HEK293 (cell line): ENCODE measurements around the gene MYL6B.

Source experiments
- CTCF ChIA-PET: fragments of 350-600 bp; formaldehyde crosslinking; extraction: SDS; loops from one replicate; lab custom pipeline; 2021; ENCODE audit warnings: antibody characterized with exemption; lab: Yijun Ruan, JAX
- POLR2A ChIA-PET: fragments of 300-600 bp; formaldehyde crosslinking; extraction: SDS; loops from one replicate; lab custom pipeline; 2020; ENCODE audit warnings: antibody characterized with exemption, inconsistent platforms; lab: Yijun Ruan, JAX
- H3K27ac ChIP-seq: fragments of 200-500 bp; sonication (Bioruptor generic); 2 replicates; pipeline ENCODE4 v1.5.1; 2014; ENCODE audit warnings: low read depth, low read length, control low read depth, inconsistent platforms; ENCODE audit errors: extremely low read depth
- H3K36me3 ChIP-seq, 2 experiments: fragments of 200-500 bp in 1 of 2; sonication (Bioruptor generic) in 1 of 2; 1 replicate in 1 of 2; 2 replicates in 1 of 2; pipeline ENCODE4 v1.5.1; 2014 to 2017; ENCODE audit warnings: inconsistent platforms in 2 of 2, low read length in 2 of 2; ENCODE audit not compliant: control insufficient read depth in 2 of 2, insufficient read depth in 1 of 2
- H3K4me1 ChIP-seq: fragments of 200-500 bp; sonication (Bioruptor generic); 2 replicates; pipeline ENCODE4 v1.5.1; 2014; ENCODE audit warnings: mild to moderate bottlenecking, low read length, inconsistent platforms; ENCODE audit not compliant: control insufficient read depth, insufficient read depth
- H3K4me3 ChIP-seq: 2 replicates; pipeline ENCODE4 v1.5.1; 2011; ENCODE audit warnings: low read depth, mild to moderate bottlenecking, control low read depth, low read length, moderate library complexity
- H3K9me3 ChIP-seq: fragments of 200-500 bp; sonication (Bioruptor generic); 2 replicates; pipeline ENCODE4 v1.5.1; 2014; ENCODE audit warnings: low read depth, low read length, inconsistent platforms; ENCODE audit not compliant: control insufficient read depth, insufficient read depth
- GLIS2 ChIP-seq: fragments of 450-650 bp; formaldehyde crosslinking; IDR thresholded peaks from 2 replicates; pipeline ENCODE4 v1.5.1; 2016; ENCODE audit warnings: missing biosample characterization, missing genetic modification characterization
- IKZF3 ChIP-seq: fragments of 450-650 bp; IDR thresholded peaks from 2 replicates; pipeline ENCODE4 v1.5.0; 2018; ENCODE audit warnings: missing biosample characterization, mild to moderate bottlenecking, missing genetic modification characterization, moderate library complexity
- KLF1 ChIP-seq: fragments of 450-650 bp; formaldehyde crosslinking; IDR thresholded peaks from 2 replicates; pipeline ENCODE4 v1.5.1; 2016; ENCODE audit warnings: missing biosample characterization, missing genetic modification characterization
- PBX3 ChIP-seq: sonication (generic); formaldehyde crosslinking; IDR thresholded peaks from 2 replicates; pipeline ENCODE4 v1.8.1; 2022; ENCODE audit warnings: mild to moderate bottlenecking, moderate library complexity, missing genetic modification reagents
- TRIM28 ChIP-seq: IDR thresholded peaks from 2 replicates; pipeline ENCODE4 v1.6.1; 2011; ENCODE audit warnings: low read length, control low read depth, borderline replicate concordance
- ZNF426 ChIP-seq: fragments of 450-650 bp; formaldehyde crosslinking; IDR thresholded peaks from 2 replicates; pipeline ENCODE4 v1.5.1; 2017; ENCODE audit warnings: missing biosample characterization, missing genetic modification characterization, mild to moderate bottlenecking, inconsistent platforms, moderate library complexity
- ZNF529 ChIP-seq: fragments of 450-650 bp; formaldehyde crosslinking; IDR thresholded peaks from 2 replicates; pipeline ENCODE4 v1.5.1; 2017; ENCODE audit warnings: missing genetic modification characterization, missing biosample characterization; ENCODE audit not compliant: insufficient replicate concordance
- ZNF626 ChIP-seq: fragments of 450-650 bp; sonication (Bioruptor Pico); formaldehyde crosslinking; IDR thresholded peaks from 2 replicates; pipeline ENCODE4 v1.5.1; 2018; ENCODE audit warnings: missing biosample characterization, missing genetic modification characterization, inconsistent platforms
- ZNF629 ChIP-seq: fragments of 450-650 bp; formaldehyde crosslinking; IDR thresholded peaks from 2 replicates; pipeline ENCODE4 v1.5.1; 2017; ENCODE audit warnings: missing biosample characterization, missing genetic modification characterization
- ZNF670 ChIP-seq: fragments of 450-650 bp; formaldehyde crosslinking; IDR thresholded peaks from 2 replicates; pipeline ENCODE4 v1.5.1; 2016; ENCODE audit warnings: missing biosample characterization, missing genetic modification characterization, low read depth
- ZNF776 ChIP-seq: fragments of 450-650 bp; formaldehyde crosslinking; IDR thresholded peaks from 2 replicates; pipeline ENCODE4 v1.5.0; 2017; ENCODE audit warnings: missing biosample characterization, missing genetic modification characterization, borderline replicate concordance
- ZNF792 ChIP-seq: fragments of 450-650 bp; formaldehyde crosslinking; IDR thresholded peaks from 2 replicates; pipeline ENCODE4 v1.5.1; 2016; ENCODE audit warnings: missing biosample characterization, missing genetic modification characterization
- ZNF830 ChIP-seq: fragments of 450-650 bp; IDR thresholded peaks from 2 replicates; pipeline ENCODE4 v1.5.0; 2018; ENCODE audit warnings: missing biosample characterization, missing genetic modification characterization, low read depth, mild to moderate bottlenecking, moderate library complexity
- TF ChIP-seq, protein P1 (sequence below): fragments of 450-650 bp; formaldehyde crosslinking; IDR thresholded peaks from 2 replicates; pipeline ENCODE4 v1.5.1; 2016; ENCODE audit warnings: missing biosample characterization, missing genetic modification characterization, low read depth
- TF ChIP-seq, protein P2 (sequence below): fragments of 450-650 bp; formaldehyde crosslinking; IDR thresholded peaks from 2 replicates; pipeline ENCODE4 v1.5.1; 2016; ENCODE audit warnings: missing biosample characterization, missing genetic modification characterization
- TF ChIP-seq, protein P3 (sequence below): fragments of 450-650 bp; formaldehyde crosslinking; IDR thresholded peaks from 2 replicates; pipeline ENCODE4 v1.5.1; 2016; ENCODE audit warnings: missing biosample characterization, missing genetic modification characterization, borderline replicate concordance

Gene MYL6B

DNA sequence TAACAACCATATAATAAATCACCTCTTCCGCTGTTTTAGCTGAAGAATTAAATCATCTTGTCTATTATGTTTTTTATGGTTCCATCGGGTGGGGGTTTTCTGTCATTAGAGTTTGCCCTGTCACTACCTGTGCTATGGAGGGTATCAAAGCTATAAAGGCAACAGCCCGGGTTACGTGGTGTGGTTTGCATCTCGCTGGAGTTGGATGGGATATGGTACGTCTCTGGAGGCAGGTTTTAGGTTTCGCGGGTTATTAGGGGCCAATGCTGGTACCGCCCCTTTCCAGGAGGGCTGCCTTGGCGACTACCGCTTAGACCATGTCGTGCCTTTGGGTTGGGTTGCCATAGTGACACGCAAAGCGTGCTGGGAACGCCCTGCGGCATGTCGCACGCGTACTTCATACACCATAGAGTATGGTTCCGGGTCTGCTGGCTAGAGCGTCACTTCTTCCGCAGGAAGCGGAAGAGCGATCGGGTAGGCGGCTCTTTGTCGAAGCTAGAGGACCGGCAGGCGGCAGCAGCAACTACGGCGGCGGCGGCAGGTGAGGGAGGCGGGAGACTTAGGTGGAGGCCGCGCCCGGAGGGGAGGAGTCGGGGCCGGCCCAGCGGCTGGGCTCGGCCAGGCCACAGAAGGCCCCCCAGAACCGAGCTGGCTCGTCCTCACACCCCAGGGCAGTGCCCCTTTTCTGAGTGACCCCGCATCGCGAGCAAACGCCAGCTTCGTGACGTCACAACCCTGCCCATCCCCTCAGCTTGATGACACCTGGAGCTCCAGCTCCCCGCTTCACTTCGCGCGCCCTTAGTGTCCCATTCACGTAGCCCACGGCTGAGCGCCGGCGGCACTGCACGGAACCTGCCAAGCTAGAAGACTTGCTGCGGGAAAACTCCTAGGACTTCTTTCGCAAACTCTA is 34.4 kb upstream of the MYL6B start, which contains the start of gene ZC3H10 (continued):
- TF ChIP-seq ZNF626 (tag by site-specific recombination) = no peak
- peak; percentile 98 for TF ChIP-seq ZNF629
- peak; percentile 79 for TF ChIP-seq KLF1 (tag by site-specific recombination)
- TF ChIP-seq, protein P1, sequence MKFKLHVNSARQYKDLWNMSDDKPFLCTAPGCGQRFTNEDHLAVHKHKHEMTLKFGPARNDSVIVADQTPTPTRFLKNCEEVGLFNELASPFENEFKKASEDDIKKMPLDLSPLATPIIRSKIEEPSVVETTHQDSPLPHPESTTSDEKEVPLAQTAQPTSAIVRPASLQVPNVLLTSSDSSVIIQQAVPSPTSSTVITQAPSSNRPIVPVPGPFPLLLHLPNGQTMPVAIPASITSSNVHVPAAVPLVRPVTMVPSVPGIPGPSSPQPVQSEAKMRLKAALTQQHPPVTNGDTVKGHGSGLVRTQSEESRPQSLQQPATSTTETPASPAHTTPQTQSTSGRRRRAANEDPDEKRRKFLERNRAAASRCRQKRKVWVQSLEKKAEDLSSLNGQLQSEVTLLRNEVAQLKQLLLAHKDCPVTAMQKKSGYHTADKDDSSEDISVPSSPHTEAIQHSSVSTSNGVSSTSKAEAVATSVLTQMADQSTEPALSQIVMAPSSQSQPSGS = peak; percentile 91
- no peak for TF ChIP-seq ZNF830
- no peak for TF ChIP-seq ZNF792 (tag by site-specific recombination)
- TF ChIP-seq TRIM28 = peak; percentile 67; the same call in 1 of the 2 replicates
- TF ChIP-seq, protein P2, sequence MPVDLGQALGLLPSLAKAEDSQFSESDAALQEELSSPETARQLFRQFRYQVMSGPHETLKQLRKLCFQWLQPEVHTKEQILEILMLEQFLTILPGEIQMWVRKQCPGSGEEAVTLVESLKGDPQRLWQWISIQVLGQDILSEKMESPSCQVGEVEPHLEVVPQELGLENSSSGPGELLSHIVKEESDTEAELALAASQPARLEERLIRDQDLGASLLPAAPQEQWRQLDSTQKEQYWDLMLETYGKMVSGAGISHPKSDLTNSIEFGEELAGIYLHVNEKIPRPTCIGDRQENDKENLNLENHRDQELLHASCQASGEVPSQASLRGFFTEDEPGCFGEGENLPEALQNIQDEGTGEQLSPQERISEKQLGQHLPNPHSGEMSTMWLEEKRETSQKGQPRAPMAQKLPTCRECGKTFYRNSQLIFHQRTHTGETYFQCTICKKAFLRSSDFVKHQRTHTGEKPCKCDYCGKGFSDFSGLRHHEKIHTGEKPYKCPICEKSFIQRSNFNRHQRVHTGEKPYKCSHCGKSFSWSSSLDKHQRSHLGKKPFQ (tag by site-specific recombination) = 0 out of 2 replicates have a peak, but pooled peaks have one; percentile 32
- TF ChIP-seq ZNF776 (tag by site-specific recombination) = no peak
- TF ChIP-seq, protein P3, sequence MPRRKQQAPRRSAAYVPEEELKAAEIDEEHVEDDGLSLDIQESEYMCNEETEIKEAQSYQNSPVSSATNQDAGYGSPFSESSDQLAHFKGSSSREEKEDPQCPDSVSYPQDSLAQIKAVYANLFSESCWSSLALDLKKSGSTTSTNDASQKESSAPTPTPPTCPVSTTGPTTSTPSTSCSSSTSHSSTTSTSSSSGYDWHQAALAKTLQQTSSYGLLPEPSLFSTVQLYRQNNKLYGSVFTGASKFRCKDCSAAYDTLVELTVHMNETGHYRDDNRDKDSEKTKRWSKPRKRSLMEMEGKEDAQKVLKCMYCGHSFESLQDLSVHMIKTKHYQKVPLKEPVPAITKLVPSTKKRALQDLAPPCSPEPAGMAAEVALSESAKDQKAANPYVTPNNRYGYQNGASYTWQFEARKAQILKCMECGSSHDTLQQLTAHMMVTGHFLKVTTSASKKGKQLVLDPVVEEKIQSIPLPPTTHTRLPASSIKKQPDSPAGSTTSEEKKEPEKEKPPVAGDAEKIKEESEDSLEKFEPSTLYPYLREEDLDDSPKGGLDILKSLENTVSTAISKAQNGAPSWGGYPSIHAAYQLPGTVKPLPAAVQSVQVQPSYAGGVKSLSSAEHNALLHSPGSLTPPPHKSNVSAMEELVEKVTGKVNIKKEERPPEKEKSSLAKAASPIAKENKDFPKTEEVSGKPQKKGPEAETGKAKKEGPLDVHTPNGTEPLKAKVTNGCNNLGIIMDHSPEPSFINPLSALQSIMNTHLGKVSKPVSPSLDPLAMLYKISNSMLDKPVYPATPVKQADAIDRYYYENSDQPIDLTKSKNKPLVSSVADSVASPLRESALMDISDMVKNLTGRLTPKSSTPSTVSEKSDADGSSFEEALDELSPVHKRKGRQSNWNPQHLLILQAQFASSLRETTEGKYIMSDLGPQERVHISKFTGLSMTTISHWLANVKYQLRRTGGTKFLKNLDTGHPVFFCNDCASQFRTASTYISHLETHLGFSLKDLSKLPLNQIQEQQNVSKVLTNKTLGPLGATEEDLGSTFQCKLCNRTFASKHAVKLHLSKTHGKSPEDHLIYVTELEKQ (tag by site-specific recombination) = peak; percentile 36; the same call in 1 of the 2 replicates
- TF ChIP-seq, all 188 proteins: peak for 88

- H3K4me3 ChIP-seq = peak overlapping the region; percentile 78
- peak overlapping the region; percentile 42; the same call in 1 of the 2 replicates for H3K27ac ChIP-seq
- H3K36me3 ChIP-seq = peaks cover 0 to 54% of the 10 kb centered on the region in 2 experiments; a peak in 1 of 3 replicates
- ChIA-PET POLR2A (interaction anchor here (0.6 to 6.1 kb wide), 25 partner anchors 9 to 241 kb away, joined by 3 to 165 read pairs (median 7); partner anchors contain the start of genes ANKRD52, CNPY2, COQ10A and CS), CTCF (interaction anchor here (0.5 to 5.0 kb wide), 32 partner anchors 9 to 1111 kb away, joined by 3 to 86 read pairs (median 4); partner anchors contain the start of genes ERBB3, ESYT1, MYL6 and PA2G4)
- H3K9me3 ChIP-seq = no peaks in the 10 kb centered on the region
- H3K4me1 ChIP-seq = peaks cover 5% of the 10 kb centered on the region
- TF ChIP-seq PBX3 = peak; percentile 33; the same call in 1 of the 2 replicates
- no peak for TF ChIP-seq IKZF3 (tag by site-specific recombination)
- TF ChIP-seq ZNF670 (tag by site-specific recombination) = no peak
- no peak for TF ChIP-seq ZNF426 (tag by site-specific recombination)
- TF ChIP-seq ZNF529 (tag by site-specific recombination) = no peak
- TF ChIP-seq GLIS2 (tag by site-specific recombination) = no peak
Measured at GRCh38 chr12:56118688-56119357, 33.6 kb upstream of the MYL6B start.
